Gastroesophageal sphincter (tissue), 4 donors: ENCODE results near the gene PRADC1. TPM values are rescaled to one million over a fixed set of nuclear protein-coding genes. Genes with fewer than 3 reads are reported as not detected.

Experiments used
- ATAC-seq: fragments of 150-250 bp; one replicate; pipeline ENCODE4 v1.9.1; 2016; ENCODE audit warnings: mild to moderate bottlenecking, moderate library complexity
- H3K27ac ChIP-seq, 4 donors: fragments of 200-600 bp; sonication (generic) in 3 of 4; 1 replicate in 3 of 4; 2 replicates in 1 of 4; pipeline ENCODE4 v1.5.1; 2016 to 2019
- H3K27me3 ChIP-seq: fragments of 200-600 bp; sonication (generic); one replicate; pipeline ENCODE4 v1.5.1; 2019
- H3K36me3 ChIP-seq, 2 donors: fragments of 200-600 bp; sonication (generic); one replicate each; pipeline ENCODE4 v1.5.1; 2019; ENCODE audit warnings: control low read depth in 1 of 2
- H3K4me1 ChIP-seq, 3 donors: fragments of 200-600 bp; sonication (generic); 1 replicate in 2 of 3; 2 replicates in 1 of 3; pipeline ENCODE4 v1.5.1; 2016 to 2019; ENCODE audit warnings: control low read depth in 2 of 3
- H3K4me3 ChIP-seq, 2 donors: fragments of 200-600 bp; sonication (generic); one replicate each; pipeline ENCODE4 v1.5.1; 2019; ENCODE audit warnings: mild to moderate bottlenecking in 1 of 2, moderate library complexity in 1 of 2
- H3K9me3 ChIP-seq, 3 donors: fragments of 200-600 bp; sonication (generic); one replicate each; pipeline ENCODE4 v1.5.1; 2017 to 2019; ENCODE audit warnings: control low read depth in 2 of 3
- EP300 ChIP-seq: sonication (generic); formaldehyde crosslinking; IDR thresholded peaks from one replicate; pipeline ENCODE4 v1.6.1; 2017; ENCODE audit warnings: antibody characterized with exemption, mild to moderate bottlenecking
- POLR2A ChIP-seq, 2 donors: fragments of 450-650 bp; IDR thresholded peaks; one replicate each; pipeline ENCODE4 v1.6.1; 2017; ENCODE audit warnings: antibody characterized with exemption in 2 of 2, mild to moderate bottlenecking in 2 of 2, moderate library complexity in 1 of 2
- POLR2AphosphoS5 ChIP-seq: sonication (generic); formaldehyde crosslinking; IDR thresholded peaks from one replicate; pipeline ENCODE4 v1.6.1; 2017; ENCODE audit warnings: antibody characterized with exemption
- WGBS, 2 donors: methylation state at CpG; one replicate each; pipeline ENCODE4 v1.1.5; 2018; ENCODE audit warnings: low coverage in 1 of 2; 5-methylcytosine and 5-hydroxymethylcytosine counted together
- total RNA-seq, 4 donors: library from RNA; depleted of rRNA; stranded (reverse); fragments of >200 nt; gene quantifications; one replicate each; pipeline ENCODE4 v1.1.0, GENCODE V29; 2016
- TF ChIP-seq, protein P1 (sequence below), 4 experiments: fragments of 200-600 bp in 2 of 4; fragments of 450-650 bp in 2 of 4; sonication (generic) in 1 of 4; IDR thresholded peaks; one replicate each; pipeline ENCODE4 v1.5.1; 2017 to 2019; ENCODE audit warnings: antibody characterized with exemption in 4 of 4, mild to moderate bottlenecking in 2 of 4, moderate library complexity in 2 of 4

The PRADC1 gene
- total RNA-seq, 4 donors from 2014 or later: 21.7 to 37.5 (median 30.2) TPM

DNA sequence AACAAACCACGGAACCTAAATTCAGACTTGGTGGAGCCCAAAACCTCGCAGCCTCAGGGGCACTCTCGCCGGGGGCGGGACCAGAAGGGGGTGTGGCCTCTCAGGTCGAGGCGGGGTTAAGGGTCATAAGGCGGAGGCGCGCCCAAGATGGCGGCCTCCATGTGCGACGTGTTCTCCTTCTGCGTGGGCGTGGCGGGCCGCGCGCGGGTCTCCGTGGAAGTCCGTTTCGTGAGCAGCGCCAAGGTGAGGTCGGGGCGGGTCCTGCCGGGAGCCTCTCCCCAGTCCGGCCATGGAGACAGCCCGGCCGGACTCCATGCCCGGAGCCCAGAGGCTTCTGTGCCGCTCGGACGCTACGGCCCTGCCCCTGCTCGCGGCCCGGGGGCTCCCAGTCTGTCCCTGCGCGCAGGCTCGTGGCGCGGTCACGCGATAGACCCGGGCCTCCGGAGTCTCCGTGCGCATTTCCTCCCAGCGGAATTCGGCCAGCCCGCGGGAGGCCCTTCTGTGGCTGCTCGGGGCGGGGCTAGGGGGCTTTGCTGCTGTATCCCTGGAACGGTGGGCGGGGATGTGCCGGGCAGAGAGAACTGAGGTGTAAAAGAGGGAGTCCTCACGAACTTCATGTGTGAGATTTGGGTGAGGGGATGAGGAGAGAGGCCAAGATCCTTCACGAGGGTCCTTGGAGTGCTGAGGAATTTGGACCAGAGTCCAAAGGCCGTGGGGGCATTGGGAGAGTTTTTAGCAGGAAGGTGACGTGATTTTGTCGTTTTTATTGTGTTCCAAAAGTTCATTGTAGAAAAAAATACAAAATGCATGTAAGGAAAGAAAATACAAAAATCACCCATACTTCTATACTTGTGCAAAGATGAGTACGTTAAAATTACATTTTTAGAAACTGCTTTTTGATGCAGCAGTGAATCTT lies 18.7 kb downstream of the PRADC1 start, which contains the start of gene SMYD5:
Gene SMYD5 (plus strand): TSS at position 126 of the 916 bp plus-strand sequence. CDS start 22 bp downstream, at position 148.
- ATAC-seq: peak; percentile 94
- Histone ChIP-seq H3K4me3 (peak within 1 kb of the TSS; percentile 85 to 97), H3K36me3 (peaks cover 0 to 11% of the 10 kb centered on the region in 2 donors), H3K27me3 (no peaks in the 10 kb centered on the region), H3K4me1 (peaks cover 0 to 36% (median 3%) of the 10 kb centered on the region in 3 donors), H3K27ac (peak within 1 kb of the TSS; percentile 30 to 79 (median 77)), H3K9me3 (no peaks in the 10 kb centered on the region)
- WGBS, 2 donors: 1% methylated on average over 6 to 12 of the region's 64 CpGs
- TF ChIP-seq EP300 (no peak), POLR2A (IDR thresholded peaks at IDR 0.05) (peak; percentile 35), POLR2AphosphoS5 (peak; percentile 80)

DNA sequence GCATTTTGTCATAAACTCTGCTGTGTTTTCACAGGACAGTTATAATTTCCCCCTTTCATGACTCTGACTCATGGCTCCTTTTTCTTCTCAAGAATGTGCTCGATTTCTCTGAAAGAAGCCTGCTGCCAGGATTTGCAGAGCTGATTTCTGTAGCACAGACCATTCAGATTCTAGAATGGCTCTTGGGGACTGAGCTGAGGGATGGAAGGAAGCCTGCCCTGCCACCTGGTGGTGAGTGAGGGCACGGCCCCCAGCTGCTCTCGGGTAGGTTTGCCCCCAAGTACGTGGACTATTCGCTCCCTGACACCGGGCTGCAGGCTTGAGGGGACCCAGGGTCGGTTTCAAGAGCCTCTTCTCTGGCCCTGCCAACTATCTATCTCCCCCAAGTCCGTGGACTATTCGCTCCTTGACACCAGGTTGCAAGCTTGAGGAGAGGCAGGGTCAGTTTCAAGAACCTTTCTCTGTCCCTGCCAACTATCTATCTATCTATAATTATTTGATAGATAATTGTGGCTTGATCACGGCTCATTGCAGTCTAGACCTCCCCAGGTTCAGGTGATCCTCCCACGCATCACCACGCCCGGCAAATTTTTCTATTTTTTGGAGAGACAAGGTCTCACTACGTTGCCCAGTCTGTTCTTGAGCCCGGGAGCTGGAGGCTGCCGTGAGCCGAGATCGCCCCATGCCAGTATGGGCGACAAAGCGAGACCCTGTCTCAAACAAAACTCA lies 20.4 kb downstream of the PRADC1 start:
- WGBS, 2 donors: 55 to 80% methylated on average over 2 to 16 of the region's 20 CpGs
- Histone ChIP-seq H3K9me3 (no peaks in the 10 kb centered on the region), H3K4me3 (no peak overlapping the region), H3K27me3 (peaks cover 2% of the 10 kb centered on the region), H3K4me1 (peaks cover 0 to 36% (median 3%) of the 10 kb centered on the region in 3 donors), H3K27ac (peak overlapping the region in 2 of 4 donors; percentile 75 to 79), H3K36me3 (no peaks in the 10 kb centered on the region)
- TF ChIP-seq POLR2AphosphoS5: no peak
- TF ChIP-seq, protein P1, sequence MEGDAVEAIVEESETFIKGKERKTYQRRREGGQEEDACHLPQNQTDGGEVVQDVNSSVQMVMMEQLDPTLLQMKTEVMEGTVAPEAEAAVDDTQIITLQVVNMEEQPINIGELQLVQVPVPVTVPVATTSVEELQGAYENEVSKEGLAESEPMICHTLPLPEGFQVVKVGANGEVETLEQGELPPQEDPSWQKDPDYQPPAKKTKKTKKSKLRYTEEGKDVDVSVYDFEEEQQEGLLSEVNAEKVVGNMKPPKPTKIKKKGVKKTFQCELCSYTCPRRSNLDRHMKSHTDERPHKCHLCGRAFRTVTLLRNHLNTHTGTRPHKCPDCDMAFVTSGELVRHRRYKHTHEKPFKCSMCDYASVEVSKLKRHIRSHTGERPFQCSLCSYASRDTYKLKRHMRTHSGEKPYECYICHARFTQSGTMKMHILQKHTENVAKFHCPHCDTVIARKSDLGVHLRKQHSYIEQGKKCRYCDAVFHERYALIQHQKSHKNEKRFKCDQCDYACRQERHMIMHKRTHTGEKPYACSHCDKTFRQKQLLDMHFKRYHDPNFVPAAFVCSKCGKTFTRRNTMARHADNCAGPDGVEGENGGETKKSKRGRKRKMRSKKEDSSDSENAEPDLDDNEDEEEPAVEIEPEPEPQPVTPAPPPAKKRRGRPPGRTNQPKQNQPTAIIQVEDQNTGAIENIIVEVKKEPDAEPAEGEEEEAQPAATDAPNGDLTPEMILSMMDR (IDR thresholded peaks at IDR 0.05): peak in 3 of 4 experiments; percentile 75 to 93 (median 78)
- ATAC-seq: peak; percentile 69

DNA sequence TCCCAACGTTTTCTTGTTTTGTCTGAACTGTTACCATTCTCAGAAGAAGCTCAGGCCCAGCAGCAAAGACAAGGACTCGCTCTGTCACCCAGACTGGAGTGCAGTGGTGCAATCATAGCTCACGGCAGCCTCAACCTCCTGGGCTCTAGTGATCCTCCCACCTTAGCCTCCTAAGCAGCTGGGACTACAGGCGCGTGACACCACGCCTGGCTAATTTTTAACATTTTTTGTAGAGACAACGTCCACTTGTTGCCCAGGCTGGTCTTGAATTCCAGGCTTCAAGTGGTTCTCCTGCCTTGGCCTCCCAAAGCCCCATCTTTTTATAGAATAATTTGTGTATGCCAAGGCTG lies 21.0 kb downstream of the PRADC1 start:
- ATAC-seq: no peak
- peak overlapping the region in 2 of 4 donors; percentile 14 to 79 for H3K27ac ChIP-seq
- H3K9me3 ChIP-seq: no peaks in the 10 kb centered on the region
- H3K27me3 ChIP-seq: peaks cover 8% of the 10 kb centered on the region
- 55 to 59% methylated on average over 3 to 5 of the region's 7 CpGs for WGBS, 2 donors
- H3K36me3 ChIP-seq: no peaks in the 10 kb centered on the region
- peaks cover 0 to 36% (median 3%) of the 10 kb centered on the region in 3 donors for H3K4me1 ChIP-seq
- TF ChIP-seq, protein P1 (IDR thresholded peaks at IDR 0.05): no peak
- TF ChIP-seq POLR2A (IDR thresholded peaks at IDR 0.05) (no peak), EP300 (no peak), POLR2AphosphoS5 (no peak)
- no peak overlapping the region for H3K4me3 ChIP-seq

DNA sequence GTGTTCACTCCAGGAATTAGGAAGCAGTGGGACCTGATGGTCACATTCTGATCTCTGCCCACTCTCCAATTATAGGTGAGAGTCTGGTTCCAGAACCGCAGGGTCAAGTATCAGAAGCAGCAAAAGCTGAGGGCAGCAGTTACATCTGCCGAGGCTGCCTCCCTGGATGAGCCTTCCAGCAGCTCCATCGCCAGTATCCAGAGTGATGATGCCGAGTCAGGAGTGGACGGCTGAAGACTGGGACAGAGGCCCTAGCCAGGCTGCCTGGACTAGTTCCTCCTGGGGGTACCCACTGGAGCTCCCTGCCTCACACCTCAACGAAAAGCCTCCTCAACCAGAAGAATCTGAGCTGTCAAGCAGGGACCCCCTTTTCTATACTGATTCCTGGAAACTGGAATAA lies 22.3 kb downstream of the PRADC1 start:
- no peak overlapping the region for H3K27ac ChIP-seq
- H3K4me3 ChIP-seq: no peak overlapping the region
- H3K4me1 ChIP-seq: peaks cover 0 to 36% (median 3%) of the 10 kb centered on the region in 3 donors
- H3K36me3 ChIP-seq: no peaks in the 10 kb centered on the region
- no peaks in the 10 kb centered on the region for H3K9me3 ChIP-seq
- no peak for ATAC-seq
- 86 to 90% methylated on average over 2 of the region's 6 CpGs for WGBS, 2 donors
- TF ChIP-seq EP300 (no peak), POLR2A (IDR thresholded peaks at IDR 0.05) (no peak), POLR2AphosphoS5 (no peak)
- TF ChIP-seq, protein P1 (IDR thresholded peaks at IDR 0.05): no peak
- H3K27me3 ChIP-seq: peaks cover 20% of the 10 kb centered on the region

DNA sequence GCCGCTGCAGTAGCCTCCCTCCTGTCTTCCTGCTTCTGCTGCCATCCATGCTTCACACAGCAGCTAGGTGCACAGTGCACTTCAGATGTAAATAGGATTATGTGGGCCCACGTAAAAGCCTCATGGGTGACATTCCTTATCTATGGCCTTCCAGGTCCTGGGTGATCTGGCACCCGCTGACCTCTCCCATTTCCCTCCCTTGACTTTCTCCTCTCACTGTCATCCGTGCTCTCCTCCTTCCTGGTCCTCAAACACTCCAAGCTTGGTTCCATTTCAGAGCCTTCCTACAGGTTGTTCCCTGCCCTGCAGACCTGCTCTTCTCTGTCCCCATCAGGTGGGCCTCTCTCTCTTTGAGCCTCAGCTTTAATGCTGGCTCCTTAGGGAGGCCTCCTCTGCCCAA lies 23.0 kb downstream of the PRADC1 start:
- H3K27ac ChIP-seq: no peak overlapping the region

More for the DNA sequence above, 23.0 kb downstream of the PRADC1 start:
- no peak for TF ChIP-seq EP300
- H3K9me3 ChIP-seq: no peaks in the 10 kb centered on the region
- H3K4me1 ChIP-seq: peaks cover 0 to 29% (median 3%) of the 10 kb centered on the region in 3 donors
- no peak overlapping the region for H3K4me3 ChIP-seq
- WGBS, 2 donors: 64 to 73% methylated on average over 3 to 4 of the region's 4 CpGs
- peaks cover 27% of the 10 kb centered on the region for H3K27me3 ChIP-seq
- no peak for ATAC-seq
- no peaks in the 10 kb centered on the region for H3K36me3 ChIP-seq
